B cell (primary cell): ENCODE data around the gene SMLR1. TPM values are rescaled to one million over a fixed set of nuclear protein-coding genes. Genes with fewer than 3 reads are reported as not detected.

Experiments
- ATAC-seq: fragments of 200-7000 bp; cut with Tn5 transposase; one replicate; pipeline ENCODE4 v1.10.0; 2021; ENCODE audit warnings: low read depth, mild to moderate bottlenecking, moderate number of reproducible peaks, moderate library complexity
- CTCF ChIA-PET: fragments of 350-600 bp; sonication (Branson Sonifier 250); formaldehyde crosslinking; loops from one replicate; lab custom pipeline; 2021; ENCODE audit warnings: antibody characterized with exemption, inconsistent platforms; lab: Charles Lee
- POLR2A ChIA-PET: fragments of 350-600 bp; sonication (Branson Sonifier 250); formaldehyde crosslinking; loops from one replicate; lab custom pipeline; 2021; ENCODE audit warnings: antibody characterized with exemption; lab: Charles Lee
- DNase-seq: peaks from one replicate; pipeline ENCODE4 v3.0.0; 2013
- H2AFZ ChIP-seq: 2 replicates; pipeline ENCODE4 v1.6.1; 2012; ENCODE audit warnings: mild to moderate bottlenecking, low read depth, low read length; ENCODE audit not compliant: insufficient read depth, poor library complexity, severe bottlenecking
- H3K27ac ChIP-seq, 2 donors: 1 replicate in 1 of 2; 2 replicates in 1 of 2; pipeline ENCODE4 v1.5.1; 2012 to 2013; ENCODE audit warnings: low read length in 2 of 2, mild to moderate bottlenecking in 2 of 2, moderate library complexity in 1 of 2
- H3K27me3 ChIP-seq, 4 experiments: fragments of 200-600 bp in 1 of 4; sonication (generic) in 1 of 4; replicated peaks in 1 of 4; 1 replicate in 2 of 4; 2 replicates in 2 of 4; pipeline versions ENCODE4 v1.6.1 to v1.7.0; 2013 to 2016; ENCODE audit warnings: low read length in 3 of 4, mild to moderate bottlenecking in 2 of 4, mixed read lengths in 1 of 4, moderate library complexity in 1 of 4; ENCODE audit not compliant: insufficient read depth in 4 of 4, control insufficient read depth in 3 of 4; ENCODE audit errors: control extremely low read depth in 1 of 4
- H3K36me3 ChIP-seq, 2 experiments: replicated peaks in 1 of 2; 1 replicate in 1 of 2; 2 replicates in 1 of 2; pipeline versions ENCODE4 v1.6.1 to v1.7.1; 2013; ENCODE audit warnings: low read length in 1 of 2; ENCODE audit not compliant: insufficient read depth in 2 of 2, control insufficient read depth in 1 of 2; ENCODE audit errors: control extremely low read depth in 1 of 2, extremely low read depth in 1 of 2
- H3K4me1 ChIP-seq, 2 donors: fragments of 200-600 bp in 1 of 2; sonication (generic) in 1 of 2; 1 replicate in 1 of 2; 2 replicates in 1 of 2; pipeline versions ENCODE4 v1.5.1 to v1.6.1; 2013 to 2017; ENCODE audit warnings: low read length in 2 of 2; ENCODE audit not compliant: control insufficient read depth in 2 of 2, insufficient read depth in 2 of 2
- H3K4me2 ChIP-seq: replicated peaks from 2 replicates; pipeline ENCODE3; 2012; ENCODE audit warnings: mild to moderate bottlenecking, low read depth, low read length; ENCODE audit not compliant: poor library complexity, severe bottlenecking
- H3K4me3 ChIP-seq, 5 experiments: fragments of 200-600 bp in 1 of 5; sonication (generic) in 1 of 5; 1 replicate in 3 of 5; 2 replicates in 2 of 5; pipeline versions ENCODE4 v1.5.1 to v1.7.0; 2011 to 2016; ENCODE audit warnings: low read length in 4 of 5, mild to moderate bottlenecking in 4 of 5, low read depth in 2 of 5, control low read depth in 1 of 5, moderate library complexity in 1 of 5; ENCODE audit not compliant: insufficient read depth in 1 of 5; ENCODE audit errors: control extremely low read depth in 1 of 5, extremely low read depth in 1 of 5
- H3K79me2 ChIP-seq: fragments of 200-600 bp; sonication (generic); one replicate; pipeline ENCODE4 v1.6.0; 2016; ENCODE audit warnings: low read length; ENCODE audit not compliant: control insufficient read depth, insufficient read depth
- H3K9ac ChIP-seq: fragments of 200-600 bp; sonication (generic); 2 replicates; pipeline ENCODE4 v1.6.1; 2017; ENCODE audit warnings: mild to moderate bottlenecking, low read length, moderate library complexity
- H3K9me3 ChIP-seq, 3 donors: one replicate each; pipeline versions ENCODE4 v1.6.1 to v1.7.1; 2013; ENCODE audit warnings: low read length in 2 of 3; ENCODE audit not compliant: control insufficient read depth in 2 of 3, insufficient read depth in 1 of 3; ENCODE audit errors: control extremely low read depth in 1 of 3
- H4K20me1 ChIP-seq: 2 replicates; pipeline ENCODE4 v1.6.0; 2012; ENCODE audit warnings: mild to moderate bottlenecking, low read length; ENCODE audit not compliant: insufficient read depth, control insufficient read depth, poor library complexity, severe bottlenecking
- H3K27ac Mint-ChIP-seq: one replicate; pipeline ENCODE4 v1.8.0; 2021; ENCODE audit warnings: mixed read lengths
- H3K27me3 Mint-ChIP-seq: one replicate; pipeline ENCODE4 v1.8.0; 2021; ENCODE audit warnings: mixed read lengths
- H3K4me1 Mint-ChIP-seq: one replicate; pipeline ENCODE4 v1.8.0; 2021; ENCODE audit warnings: mixed read lengths
- H3K4me3 Mint-ChIP-seq: one replicate; pipeline ENCODE4 v1.8.0; 2021; ENCODE audit warnings: mixed read lengths
- H3K9me3 Mint-ChIP-seq: one replicate; pipeline ENCODE4 v1.8.0; 2022; ENCODE audit warnings: mixed read lengths; ENCODE audit not compliant: insufficient read depth
- CTCF ChIP-seq: fragments of 200-600 bp; IDR thresholded peaks from one replicate; pipeline ENCODE4 v1.8.0; 2022; ENCODE audit warnings: antibody characterized with exemption, mild to moderate bottlenecking
- EZH2 ChIP-seq: IDR thresholded peaks from 2 replicates; pipeline ENCODE4 v1.6.1; 2012; ENCODE audit warnings: borderline replicate concordance, low read depth, mild to moderate bottlenecking, moderate library complexity, low read length; ENCODE audit not compliant: insufficient read depth, poor library complexity, severe bottlenecking
- WGBS: methylation state at CpG from one replicate; pipeline ENCODE4 v1.1.5; 2013; ENCODE audit warnings: missing lambda C conversion rate; ENCODE audit not compliant: insufficient coverage; 5-methylcytosine and 5-hydroxymethylcytosine counted together
- intact Hi-C: fragments of 100-400 bp; cut with micrococcal nuclease; formaldehyde crosslinking; loops from one replicate; pipeline ENCODE4 v1.10.0; 2022
- polyA plus RNA-seq: library from polyadenylated mRNA; depleted of rRNA; stranded (reverse); fragments of >200 nt; gene quantifications from 2 replicates; pipeline ENCODE4 v1.2.3, GENCODE V29; 2012
- total RNA-seq, 2 donors: library from RNA; stranded (reverse); fragments of 120-200 nt in 1 of 2; gene quantifications; 1 replicate in 1 of 2; 2 replicates in 1 of 2; pipeline versions ENCODE4 v1.2.3 to v1.2.4, GENCODE V29; 2013 to 2022

The SMLR1 gene
- total and polyA plus RNA-seq, 2 donors (not counting 1 experiment from before 2014, with no cell fraction given) = not detected

GRCh38 chr6:130836055-130836640 lies 8.9 kb downstream of the SMLR1 start:
- Mint-ChIP-seq H3K4me1 (no peaks in the 10 kb centered on the region), H3K27ac (no peak overlapping the region), H3K4me3 (no peak overlapping the region), H3K27me3 (no peaks in the 10 kb centered on the region), H3K9me3 (no peaks in the 10 kb centered on the region)
- Histone ChIP-seq H3K36me3 (peaks cover 0 to 5% of the 10 kb centered on the region in 2 experiments), H3K4me2 (no peak overlapping the region), H3K9me3 (no peaks in the 10 kb centered on the region), H3K27ac (no peak overlapping the region), H2AFZ (no peak overlapping the region), H3K9ac (no peak overlapping the region), H3K79me2 (no peaks in the 10 kb centered on the region), H3K4me1 (no peaks in the 10 kb centered on the region), H3K27me3 (no peaks in the 10 kb centered on the region), H3K4me3 (no peak overlapping the region), H4K20me1 (no peaks in the 10 kb centered on the region)
- WGBS = 67% methylated on average over 1 of the region's 3 CpGs
- TF ChIP-seq CTCF = no peak
- intact Hi-C loops = no loop called here
- ATAC-seq = no peak
- no peak for DNase-seq
- CTCF ChIA-PET = interaction anchor here (1.1 kb wide), 1 partner anchor 138 kb away, joined by 3 read pairs; no protein-coding TSS in a partner anchor
- POLR2A ChIA-PET = no interaction called here

GRCh38 chr6:130837067-130837466 lies 9.9 kb downstream of the SMLR1 start:
- H3K27me3 Mint-ChIP-seq = no peaks in the 10 kb centered on the region
- Histone ChIP-seq H3K4me1 (no peaks in the 10 kb centered on the region), H3K4me2 (no peak overlapping the region), H3K79me2 (no peaks in the 10 kb centered on the region), H3K27ac (no peak overlapping the region), H3K36me3 (peaks cover 0 to 6% of the 10 kb centered on the region in 2 experiments), H3K9me3 (no peaks in the 10 kb centered on the region), H2AFZ (no peak overlapping the region), H4K20me1 (no peaks in the 10 kb centered on the region), H3K9ac (no peak overlapping the region), H3K4me3 (no peak overlapping the region), H3K27me3 (no peaks in the 10 kb centered on the region)
- no peak overlapping the region for H3K27ac Mint-ChIP-seq
- intact Hi-C loops = no loop called here
- no peaks in the 10 kb centered on the region for H3K9me3 Mint-ChIP-seq
- DNase-seq (no peak), ATAC-seq (no peak)
- H3K4me1 Mint-ChIP-seq = no peaks in the 10 kb centered on the region
- POLR2A ChIA-PET = no interaction called here
- H3K4me3 Mint-ChIP-seq = no peak overlapping the region
- no peak for TF ChIP-seq EZH2
- TF ChIP-seq CTCF = no peak
- CTCF ChIA-PET = no interaction called here
